GM20431 (cell line): ENCODE results near the gene NPAP1.
"Not testable (repeated sequence)": the region's sequence is repeated elsewhere in the genome, so short reads cannot be mapped to it uniquely, and the experiment has no call there.

Experiments
- in situ Hi-C: fragments of 300-500 bp; cut with MseI, MboI; formaldehyde crosslinking; loops from one replicate; pipeline ENCODE4 v1.15.0; 2020; ENCODE audit warnings: low sequenced_read_pairs; ENCODE audit not compliant: unreplicated experiment

Gene NPAP1, protein sequence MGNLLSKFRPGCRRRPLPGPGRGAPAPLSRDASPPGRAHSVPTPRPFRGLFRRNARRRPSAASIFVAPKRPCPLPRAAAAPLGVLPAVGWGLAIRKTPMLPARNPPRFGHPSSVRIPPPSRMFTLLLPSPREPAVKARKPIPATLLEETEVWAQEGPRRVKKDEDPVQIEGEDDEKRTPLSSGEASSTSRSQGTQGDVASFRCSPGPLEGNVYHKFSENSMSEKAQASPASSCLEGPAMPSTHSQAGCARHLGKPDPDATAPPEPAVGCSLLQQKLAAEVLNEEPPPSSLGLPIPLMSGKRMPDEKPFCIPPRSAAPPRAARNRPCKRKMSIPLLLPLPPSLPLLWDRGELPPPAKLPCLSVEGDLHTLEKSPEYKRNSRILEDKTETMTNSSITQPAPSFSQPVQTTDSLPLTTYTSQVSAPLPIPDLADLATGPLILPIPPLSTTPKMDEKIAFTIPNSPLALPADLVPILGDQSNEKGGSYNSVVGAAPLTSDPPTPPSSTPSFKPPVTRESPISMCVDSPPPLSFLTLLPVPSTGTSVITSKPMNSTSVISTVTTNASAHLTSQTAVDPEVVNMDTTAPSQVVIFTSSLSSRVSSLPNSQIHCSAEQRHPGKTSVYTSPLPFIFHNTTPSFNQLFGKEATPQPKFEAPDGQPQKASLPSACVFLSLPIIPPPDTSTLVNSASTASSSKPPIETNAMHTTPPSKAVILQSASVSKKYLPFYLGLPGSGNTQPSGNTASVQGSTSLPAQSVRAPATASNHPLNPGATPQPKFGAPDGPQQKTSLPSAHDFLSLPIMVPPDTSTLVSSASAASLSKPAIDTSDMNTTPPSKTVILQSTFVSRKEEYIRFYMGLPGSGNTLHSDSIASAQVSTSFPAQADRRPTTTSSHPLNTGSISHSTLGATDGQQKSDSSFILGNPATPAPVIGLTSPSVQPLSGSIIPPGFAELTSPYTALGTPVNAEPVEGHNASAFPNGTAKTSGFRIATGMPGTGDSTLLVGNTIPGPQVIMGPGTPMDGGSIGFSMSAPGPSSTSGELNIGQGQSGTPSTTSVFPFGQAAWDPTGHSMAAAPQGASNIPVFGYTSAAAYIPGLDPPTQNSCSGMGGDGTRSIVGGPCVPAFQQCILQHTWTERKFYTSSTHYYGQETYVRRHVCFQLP

GRCh38 chr15:24675332-24676144, at the start of gene NPAP1:
NPAP1 (plus strand) TSS chr15:24675775; CDS start chr15:24675868, 93 bp downstream.
- in situ Hi-C loops = no loop called here

DNA sequence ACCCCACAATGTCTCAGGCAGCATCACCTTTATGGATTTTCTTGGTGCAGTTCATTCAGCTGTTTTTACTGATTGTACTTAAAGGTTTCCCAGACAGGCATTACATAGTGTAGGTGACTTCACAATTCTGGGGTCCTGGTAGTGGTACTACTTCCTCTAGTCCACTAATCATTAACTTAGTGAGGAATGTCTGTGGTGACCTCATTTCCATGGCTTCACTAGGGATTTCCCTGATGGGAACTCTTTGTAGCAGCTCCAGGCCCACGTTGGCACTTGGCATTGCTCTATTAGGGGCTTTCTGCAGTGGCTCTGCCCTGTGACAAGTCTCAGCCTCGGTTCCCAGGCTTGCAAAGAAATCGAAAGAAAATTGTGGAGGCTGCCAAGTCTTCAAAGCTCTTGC, 48.1 kb upstream of the NPAP1 start:
- in situ Hi-C loops = no loop called here

- in situ Hi-C loops = no loop called here
Observed at GRCh38 chr15:24633082-24633481, 42.5 kb upstream of the NPAP1 start.

DNA sequence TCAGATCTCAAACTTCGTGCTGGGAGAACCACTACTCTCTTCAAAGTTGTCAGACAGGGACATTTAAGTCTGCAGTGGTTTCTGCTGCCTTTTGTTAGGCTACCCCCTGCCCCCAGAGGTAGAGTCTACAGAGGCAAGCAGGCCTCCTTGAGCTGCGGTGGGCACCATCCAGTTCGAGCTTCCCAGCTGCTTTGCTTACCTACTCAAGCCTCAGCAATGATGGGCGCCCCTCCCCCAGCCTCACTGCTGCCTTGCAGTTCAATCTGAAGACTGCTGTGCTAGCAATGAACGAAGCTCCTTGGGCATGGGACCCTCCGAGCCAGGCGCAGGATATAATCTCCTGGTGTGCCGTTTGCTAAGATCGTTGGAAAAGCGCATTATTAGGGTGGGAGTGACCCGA, 36.2 kb upstream of the NPAP1 start:
- in situ Hi-C loops = not testable (repeated sequence)

- in situ Hi-C loops = no loop called here
Observed at GRCh38 chr15:24645627-24646026, 29.9 kb upstream of the NPAP1 start.

DNA sequence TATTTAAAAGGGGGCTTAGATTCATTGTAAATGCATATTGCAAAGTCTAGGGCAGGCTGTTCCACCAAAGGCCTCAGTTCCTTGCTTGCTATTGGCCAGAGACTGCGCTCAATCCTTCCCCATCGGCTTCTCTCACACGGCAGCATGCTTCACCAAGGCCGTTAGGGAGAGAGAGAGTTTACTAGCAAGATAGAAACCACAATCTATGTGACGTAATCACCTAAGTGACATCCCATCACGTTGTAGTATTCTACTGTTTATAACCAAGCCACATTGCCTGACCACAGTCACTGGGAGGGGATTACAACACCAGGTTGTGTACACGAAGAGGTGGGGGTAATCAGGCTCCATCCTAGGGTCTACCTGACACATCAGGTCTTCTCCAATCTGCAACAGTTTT, 16.0 kb upstream of the NPAP1 start:
- in situ Hi-C loops = no loop called here

DNA sequence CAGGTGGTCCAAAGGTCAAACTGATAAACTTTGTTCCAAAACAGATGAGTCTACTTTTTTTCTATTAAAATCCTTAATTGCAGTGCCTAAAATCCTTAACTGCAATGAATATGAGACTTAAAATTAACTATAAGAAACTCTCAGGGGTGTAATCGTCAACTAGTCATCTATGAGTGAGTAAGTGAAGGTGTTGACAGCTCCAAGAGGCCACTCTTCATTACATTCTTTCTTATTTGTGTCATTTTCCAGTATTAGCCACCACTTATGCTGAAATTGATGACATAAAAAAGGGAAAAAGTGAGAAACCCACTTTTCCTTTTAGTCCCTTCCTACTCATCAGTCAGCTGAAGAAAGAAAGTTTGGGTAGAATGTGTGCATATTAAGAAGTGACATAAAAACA, 12.6 kb upstream of the NPAP1 start:
- in situ Hi-C loops = no loop called here

GRCh38 chr15:24676431-24676830, 856 bp downstream of the NPAP1 start:
- in situ Hi-C loops = no loop called here

- in situ Hi-C loops = no loop called here
Observed at GRCh38 chr15:24678485-24678884, 2.9 kb downstream of the NPAP1 start.

GRCh38 chr15:24682002-24682401, 6.4 kb downstream of the NPAP1 start:
- in situ Hi-C loops = no loop called here

DNA sequence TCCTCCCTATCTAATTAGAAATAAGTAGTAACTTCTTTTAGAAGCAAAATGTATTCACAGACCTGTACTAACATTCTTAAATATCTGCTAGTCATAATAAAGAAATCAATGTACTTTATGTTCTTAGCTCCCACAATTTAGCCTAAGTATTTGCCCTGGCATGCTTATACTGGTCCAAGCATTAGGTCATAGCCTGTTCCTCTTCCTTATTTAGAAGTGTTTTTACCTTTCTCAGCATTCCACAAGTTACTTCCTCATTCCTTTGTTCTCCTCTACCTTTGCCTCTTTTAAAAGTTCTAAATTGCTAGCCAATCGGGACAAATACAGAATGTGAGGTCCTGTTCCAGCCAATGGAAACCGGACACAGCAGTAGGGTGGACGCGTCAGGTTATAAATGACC, 7.3 kb downstream of the NPAP1 start:
- in situ Hi-C loops = not testable (repeated sequence)

GRCh38 chr15:24683736-24684135, 8.2 kb downstream of the NPAP1 start:
- in situ Hi-C loops = no loop called here

GRCh38 chr15:24684313-24684712, 8.7 kb downstream of the NPAP1 start:
- in situ Hi-C loops = no loop called here

DNA sequence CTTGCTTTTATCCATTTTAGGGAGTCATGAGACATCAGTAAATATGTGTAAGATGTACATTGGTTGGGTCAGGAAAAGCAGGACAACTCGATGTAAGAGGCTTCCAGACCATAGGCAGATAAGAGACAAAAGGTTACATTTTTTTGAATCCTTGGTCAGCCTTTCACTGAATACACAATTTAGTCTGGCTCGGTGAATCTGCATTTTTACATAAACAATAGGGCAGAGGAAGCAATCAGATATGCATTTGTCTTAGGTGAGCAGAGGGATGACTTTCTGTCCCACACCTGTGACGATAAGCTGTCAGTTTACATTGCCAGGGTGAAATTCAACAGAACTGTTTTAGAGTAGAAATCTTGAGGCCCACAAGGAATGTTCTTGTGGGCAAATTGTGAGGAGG, 20.6 kb downstream of the NPAP1 start:
- in situ Hi-C loops = no loop called here

GRCh38 chr15:24696842-24697241, 21.3 kb downstream of the NPAP1 start:
- in situ Hi-C loops = no loop called here

DNA sequence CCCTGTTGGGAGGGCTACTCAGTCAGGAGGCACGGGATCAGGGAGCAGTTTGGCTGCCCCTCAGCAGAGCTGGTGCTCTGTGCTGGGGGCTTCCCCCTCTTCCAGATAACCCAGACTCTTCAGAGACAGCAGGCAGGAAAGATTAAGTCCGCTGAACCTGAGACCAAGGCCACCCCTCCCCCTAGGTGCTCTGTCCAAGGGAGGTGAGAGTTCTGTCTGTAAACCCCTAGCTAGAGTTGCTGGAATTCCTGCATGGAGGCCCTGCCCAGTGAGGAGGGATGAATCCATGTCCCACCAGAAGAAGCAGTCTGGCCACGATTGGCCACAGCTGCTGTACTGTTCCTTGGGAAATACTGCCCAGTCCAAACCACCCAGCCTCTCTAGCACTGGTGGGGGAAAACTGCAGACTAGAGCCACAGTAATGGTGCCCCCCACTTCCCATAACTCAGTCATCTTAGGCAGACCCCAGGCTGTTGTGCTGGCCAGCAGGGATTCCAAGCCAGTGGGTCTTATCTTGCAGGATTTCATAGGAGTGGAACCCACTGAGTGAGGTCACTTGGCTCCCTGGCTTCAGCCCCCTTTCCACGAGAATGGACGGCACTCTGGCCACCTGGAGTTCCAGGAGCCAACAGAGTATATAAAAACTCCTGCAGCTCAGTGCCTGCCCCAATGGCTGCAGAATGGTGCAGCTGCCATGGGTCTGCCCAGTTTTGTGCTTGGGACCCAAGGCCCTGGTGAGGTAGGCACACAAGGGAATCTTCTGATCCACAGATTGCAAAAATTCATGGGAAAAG, 42.9 kb downstream of the NPAP1 start:
- in situ Hi-C loops = no loop called here

GRCh38 chr15:24729760-24730159, 54.2 kb downstream of the NPAP1 start:
- in situ Hi-C loops = no loop called here
